Naive B cell (primary cell): ENCODE measurements around the gene ARMCX5. TPM values are rescaled to one million over a fixed set of nuclear protein-coding genes. Genes with fewer than 3 reads are reported as not detected.

ENCODE experiments used
- ATAC-seq, 2 donors: fragments of 150-1000 bp; cut with Tn5 transposase; 2 replicates each; pipeline ENCODE4 v1.10.0; 2021; ENCODE audit warnings: low read depth in 2 of 2, mild to moderate bottlenecking in 2 of 2, moderate library complexity in 2 of 2
- DNase-seq: peaks from one replicate; pipeline ENCODE4 v3.0.0; 2022
- H3K27ac Mint-ChIP-seq, 6 donors: one replicate each; pipeline ENCODE4 v1.8.0; 2020 to 2022; ENCODE audit warnings: mild to moderate bottlenecking in 6 of 6, mixed read lengths in 6 of 6, moderate library complexity in 5 of 6, inconsistent platforms in 2 of 6
- H3K27me3 Mint-ChIP-seq, 3 donors: one replicate each; pipeline ENCODE4 v1.8.0; 2021 to 2022; ENCODE audit warnings: mixed read lengths in 3 of 3, mild to moderate bottlenecking in 1 of 3
- H3K36me3 Mint-ChIP-seq, 2 donors: one replicate each; pipeline ENCODE4 v1.8.0; 2020 to 2022; ENCODE audit warnings: mixed read lengths in 2 of 2, inconsistent platforms in 1 of 2, mild to moderate bottlenecking in 1 of 2
- H3K4me1 Mint-ChIP-seq, 3 donors: one replicate each; pipeline ENCODE4 v1.8.0; 2020 to 2022; ENCODE audit warnings: mixed read lengths in 3 of 3, inconsistent platforms in 1 of 3, mild to moderate bottlenecking in 1 of 3, moderate library complexity in 1 of 3
- H3K4me3 Mint-ChIP-seq, 8 donors: one replicate each; pipeline ENCODE4 v1.8.0; 2020 to 2022; ENCODE audit warnings: mild to moderate bottlenecking in 8 of 8, mixed read lengths in 8 of 8, moderate library complexity in 8 of 8, inconsistent platforms in 2 of 8
- H3K9me3 Mint-ChIP-seq, 7 donors: one replicate each; pipeline ENCODE4 v1.8.0; 2020 to 2022; ENCODE audit warnings: mixed read lengths in 7 of 7, mild to moderate bottlenecking in 5 of 7, inconsistent platforms in 2 of 7, moderate library complexity in 1 of 7
- polyA plus RNA-seq, 6 donors: library from polyadenylated mRNA; unstranded; fragments of 300-500 nt; fragmentation: Illumina TruSeq; gene quantifications; one replicate each; pipeline ENCODE4 v1.2.3, GENCODE V29; 2021; ENCODE audit warnings: low read depth in 6 of 6

Gene ARMCX5
- polyA plus RNA-seq: 10 to 100 TPM in 3 of 6 donors, 1 to 10 TPM in 3; 6.9 to 18.9 (median 10.2) TPM

DNA sequence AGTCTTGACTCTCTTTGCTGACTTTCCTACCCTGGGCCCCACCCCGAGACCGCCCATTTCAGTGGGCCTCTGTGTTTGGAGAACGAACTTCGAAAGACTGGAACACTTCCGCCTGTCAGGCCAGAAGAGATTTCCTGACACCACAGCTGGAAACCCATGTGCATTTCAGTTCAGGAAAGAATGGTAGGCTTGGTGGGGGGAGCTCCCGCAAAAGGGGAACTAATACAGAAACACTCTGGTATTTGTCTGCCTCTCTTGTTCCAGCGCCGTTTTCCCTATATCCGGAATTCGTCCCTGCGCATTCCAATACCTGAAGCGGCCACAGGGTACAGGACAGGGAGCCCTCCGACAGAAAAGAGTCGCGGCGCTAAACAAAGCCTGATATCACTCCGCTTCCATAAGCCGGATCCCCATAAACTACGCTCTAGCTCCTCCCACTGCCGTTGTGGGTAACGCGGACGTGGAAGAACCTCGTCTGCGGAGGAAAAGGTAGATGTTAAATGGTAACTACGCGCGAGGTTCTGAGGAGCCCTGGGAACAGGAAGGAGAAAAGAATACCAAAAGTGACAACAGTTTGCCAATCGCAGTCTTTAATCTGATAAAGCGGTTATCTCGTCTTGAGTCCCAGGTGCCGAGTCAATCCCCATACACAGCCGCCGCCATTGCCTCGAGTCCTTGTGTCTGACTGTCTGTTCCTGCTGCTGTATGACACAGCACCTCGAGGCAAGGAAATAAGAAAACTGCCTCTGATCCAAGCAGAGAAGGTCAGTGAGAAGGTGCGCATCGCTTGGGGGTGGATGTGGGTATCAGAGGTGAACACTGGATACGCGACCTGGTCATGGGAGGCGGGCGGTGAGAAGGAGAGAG, at the start of gene ARMCX5:
TSS of gene ARMCX5 (plus strand) at position 432 of the 867 bp plus-strand sequence. CDS start 2,627 bp downstream, outside the sequence.
- Mint-ChIP-seq H3K4me3 (peak within 1 kb of the TSS; percentile 86 to 99 (median 96)), H3K36me3 (no peaks in the 10 kb centered on the region), H3K9me3 (peaks cover 0 to 6% (median 0%) of the 10 kb centered on the region in 7 donors), H3K27ac (peak within 1 kb of the TSS; percentile 83 to 96 (median 89)), H3K27me3 (peaks cover 0 to 3% (median 0%) of the 10 kb centered on the region in 3 donors), H3K4me1 (peaks cover 15 to 34% (median 26%) of the 10 kb centered on the region in 3 donors)
- ATAC-seq: peak; percentile 82 to 87
- peak; percentile 57 for DNase-seq

DNA sequence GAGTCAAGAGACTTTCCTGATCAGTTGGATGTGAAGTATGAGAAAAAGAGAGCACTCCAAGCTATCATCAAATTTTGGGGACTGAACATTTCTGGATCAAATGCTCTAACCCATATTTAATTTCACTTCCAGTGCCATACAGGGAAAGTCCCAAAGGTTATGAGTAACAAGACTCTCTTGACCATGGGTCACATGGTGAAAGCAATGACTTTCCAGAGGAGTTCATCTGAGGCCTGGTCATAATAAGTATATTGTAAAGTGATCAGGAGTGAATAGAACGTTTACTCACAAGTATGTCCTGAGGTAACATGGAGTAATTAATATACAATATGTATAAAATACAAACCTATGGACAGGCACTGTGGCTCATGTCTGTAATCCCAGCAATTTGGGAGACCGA, 40.7 kb upstream of the ARMCX5 start:
- no peaks in the 10 kb centered on the region for H3K36me3 Mint-ChIP-seq
- no peaks in the 10 kb centered on the region for H3K4me1 Mint-ChIP-seq
- ATAC-seq: no peak
- DNase-seq: no peak
- peaks cover 0 to 3% (median 0%) of the 10 kb centered on the region in 3 donors for H3K27me3 Mint-ChIP-seq
- H3K4me3 Mint-ChIP-seq: no peak overlapping the region
- H3K27ac Mint-ChIP-seq: no peak overlapping the region
- H3K9me3 Mint-ChIP-seq: no peaks in the 10 kb centered on the region

- ATAC-seq (no peak), DNase-seq (no peak)
- Mint-ChIP-seq H3K27ac (no peak overlapping the region), H3K9me3 (no peaks in the 10 kb centered on the region), H3K4me3 (no peak overlapping the region), H3K4me1 (no peaks in the 10 kb centered on the region), H3K36me3 (no peaks in the 10 kb centered on the region), H3K27me3 (peaks cover 0 to 6% (median 4%) of the 10 kb centered on the region in 3 donors)
These were observed 38.8 kb upstream of the ARMCX5 start for GRCh38 chrX:102560423-102561068.

DNA sequence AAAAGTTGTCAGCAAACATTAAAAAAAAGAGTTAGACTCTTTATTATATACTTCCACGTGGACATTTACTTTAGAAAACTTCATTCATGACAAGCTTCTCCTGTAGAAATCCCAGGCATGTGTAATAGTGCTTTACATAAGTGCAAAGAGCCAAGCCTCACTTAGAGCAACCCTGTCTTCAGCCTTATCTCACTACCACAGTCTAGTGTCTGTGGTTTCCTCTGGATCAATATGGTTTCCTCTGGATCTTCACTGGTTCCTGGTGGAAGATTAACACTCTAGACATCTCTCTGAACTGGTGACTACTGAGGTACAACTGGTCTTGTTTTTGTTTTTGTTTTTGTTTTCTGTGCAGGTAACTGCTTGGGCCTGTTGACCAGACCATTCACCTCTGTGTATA, 18.4 kb upstream of the ARMCX5 start:
- H3K36me3 Mint-ChIP-seq: no peaks in the 10 kb centered on the region
- DNase-seq: no peak
- H3K27ac Mint-ChIP-seq: no peak overlapping the region
- H3K9me3 Mint-ChIP-seq: peaks cover 0 to 4% (median 0%) of the 10 kb centered on the region in 7 donors
- H3K4me1 Mint-ChIP-seq: no peaks in the 10 kb centered on the region
- ATAC-seq: no peak
- H3K4me3 Mint-ChIP-seq: no peak overlapping the region
- peaks cover 0 to 6% (median 0%) of the 10 kb centered on the region in 3 donors for H3K27me3 Mint-ChIP-seq

DNA sequence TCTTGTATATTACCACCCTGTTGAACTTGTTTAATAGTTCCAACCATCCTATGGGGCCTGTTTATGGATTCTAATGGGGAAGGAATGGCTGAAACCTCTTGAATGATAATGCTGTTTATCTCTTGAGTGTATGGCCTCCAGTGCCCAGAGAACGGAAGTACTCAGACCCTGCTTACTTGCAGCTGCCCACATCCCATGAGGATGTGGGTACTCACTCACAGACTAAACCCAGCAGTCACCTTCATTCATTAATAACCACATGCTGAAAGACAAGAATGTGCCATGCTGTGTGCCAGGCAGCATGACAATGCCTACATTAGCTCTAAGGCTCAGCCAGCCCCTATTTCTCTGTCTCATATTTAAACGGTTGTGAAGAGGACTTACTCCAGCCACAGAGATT, 5.9 kb upstream of the ARMCX5 start:
- Mint-ChIP-seq H3K4me1 (no peaks in the 10 kb centered on the region), H3K27ac (no peak overlapping the region), H3K36me3 (no peaks in the 10 kb centered on the region), H3K27me3 (peaks cover 3 to 9% (median 7%) of the 10 kb centered on the region in 3 donors), H3K4me3 (no peak overlapping the region), H3K9me3 (no peaks in the 10 kb centered on the region)
- no peak for DNase-seq
- ATAC-seq: no peak

- Mint-ChIP-seq H3K36me3 (no peaks in the 10 kb centered on the region), H3K4me1 (peaks cover 15 to 42% (median 28%) of the 10 kb centered on the region in 3 donors), H3K27ac (peak overlapping the region; percentile 83 to 96 (median 89)), H3K27me3 (peaks cover 0 to 3% (median 0%) of the 10 kb centered on the region in 3 donors), H3K4me3 (peak overlapping the region; percentile 86 to 99 (median 96)), H3K9me3 (peaks cover 0 to 6% (median 0%) of the 10 kb centered on the region in 7 donors)
- DNase-seq (no peak), ATAC-seq (peak; percentile 2 to 4)
These were observed 750 bp downstream of the ARMCX5 start for GRCh38 chrX:102599951-102600579.

GRCh38 chrX:102604327-102604726, 5.0 kb downstream of the ARMCX5 start:
- Mint-ChIP-seq H3K36me3 (peaks cover 0 to 1% of the 10 kb centered on the region in 2 donors), H3K4me3 (no peak overlapping the region), H3K27me3 (no peaks in the 10 kb centered on the region), H3K4me1 (peaks cover 15 to 49% (median 23%) of the 10 kb centered on the region in 3 donors), H3K9me3 (peaks cover 0 to 6% (median 0%) of the 10 kb centered on the region in 7 donors), H3K27ac (peak overlapping the region in 1 of 6 donors; percentile 51)
- DNase-seq (no peak), ATAC-seq (no peak)

DNA sequence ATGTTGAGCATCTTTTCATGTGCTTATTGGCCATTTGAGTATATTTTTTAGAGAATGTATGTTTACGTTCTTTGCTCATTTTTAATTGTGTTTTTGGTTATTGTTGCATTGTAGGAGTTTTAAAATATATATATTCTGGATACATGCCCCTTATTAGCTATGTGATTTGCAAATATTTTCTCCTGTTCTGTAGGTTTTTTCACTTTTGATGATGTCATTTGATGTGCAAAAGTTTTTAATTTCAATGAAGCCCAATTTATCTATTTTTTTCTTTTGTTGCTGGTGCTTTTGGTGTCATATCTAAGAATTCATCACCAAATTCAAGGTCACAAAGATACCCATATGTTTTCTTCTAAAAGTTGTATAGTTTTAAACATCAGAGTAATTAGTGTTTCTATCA, 6.8 kb downstream of the ARMCX5 start:
- Mint-ChIP-seq H3K36me3 (peaks cover 0 to 8% of the 10 kb centered on the region in 2 donors), H3K27ac (no peak overlapping the region), H3K4me3 (no peak overlapping the region), H3K27me3 (no peaks in the 10 kb centered on the region), H3K4me1 (peaks cover 6 to 39% (median 9%) of the 10 kb centered on the region in 3 donors), H3K9me3 (peaks cover 0 to 6% (median 0%) of the 10 kb centered on the region in 7 donors)
- DNase-seq (no peak), ATAC-seq (no peak)

- Mint-ChIP-seq H3K4me3 (no peak overlapping the region), H3K27ac (no peak overlapping the region), H3K36me3 (peaks cover 4 to 8% of the 10 kb centered on the region in 2 donors), H3K27me3 (no peaks in the 10 kb centered on the region), H3K4me1 (peaks cover 0 to 14% (median 0%) of the 10 kb centered on the region in 3 donors), H3K9me3 (no peaks in the 10 kb centered on the region)
- ATAC-seq (no peak), DNase-seq (no peak)
These were observed 11.6 kb downstream of the ARMCX5 start for GRCh38 chrX:102610905-102611304.

GRCh38 chrX:102624105-102624504, 24.8 kb downstream of the ARMCX5 start:
- H3K4me1 Mint-ChIP-seq: peaks cover 0 to 17% (median 7%) of the 10 kb centered on the region in 3 donors
- peaks cover 5 to 29% (median 21%) of the 10 kb centered on the region in 7 donors for H3K9me3 Mint-ChIP-seq
- DNase-seq (no peak), ATAC-seq (no peak)
- H3K36me3 Mint-ChIP-seq: peaks cover 8 to 19% of the 10 kb centered on the region in 2 donors
- H3K27me3 Mint-ChIP-seq: no peaks in the 10 kb centered on the region
- H3K4me3 Mint-ChIP-seq: no peak overlapping the region
- no peak overlapping the region for H3K27ac Mint-ChIP-seq

GRCh38 chrX:102627640-102628039, 28.3 kb downstream of the ARMCX5 start:
- Mint-ChIP-seq H3K27me3 (no peaks in the 10 kb centered on the region), H3K4me1 (peaks cover 0 to 8% (median 7%) of the 10 kb centered on the region in 3 donors), H3K4me3 (no peak overlapping the region), H3K36me3 (peaks cover 0 to 10% of the 10 kb centered on the region in 2 donors), H3K27ac (no peak overlapping the region), H3K9me3 (peaks cover 0 to 8% (median 0%) of the 10 kb centered on the region in 7 donors)
- DNase-seq: no peak
- ATAC-seq: no peak

DNA sequence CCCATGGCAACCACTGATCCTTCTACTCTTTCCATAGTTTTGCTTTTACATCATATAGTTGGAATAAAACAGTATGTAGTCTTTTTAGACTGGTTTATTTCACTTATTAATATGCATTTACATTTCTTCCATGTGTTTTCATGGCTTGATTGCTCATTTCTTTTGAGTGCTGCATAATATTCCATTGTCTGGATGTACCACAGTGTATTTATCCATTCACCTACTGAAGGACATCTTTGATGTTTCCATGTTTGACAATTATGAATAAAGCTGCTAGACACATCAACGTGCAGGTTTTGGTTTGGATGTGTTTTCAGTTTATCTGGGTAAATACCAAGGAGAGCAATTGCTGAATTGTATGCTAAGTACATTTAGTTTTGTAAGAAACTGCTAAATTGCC, 38.2 kb downstream of the ARMCX5 start:
- Mint-ChIP-seq H3K27me3 (no peaks in the 10 kb centered on the region), H3K36me3 (peaks cover 6 to 8% of the 10 kb centered on the region in 2 donors), H3K4me3 (no peak overlapping the region), H3K9me3 (peaks cover 0 to 15% (median 4%) of the 10 kb centered on the region in 7 donors), H3K27ac (no peak overlapping the region), H3K4me1 (peaks cover 0 to 6% (median 0%) of the 10 kb centered on the region in 3 donors)
- ATAC-seq (no peak), DNase-seq (no peak)

DNA sequence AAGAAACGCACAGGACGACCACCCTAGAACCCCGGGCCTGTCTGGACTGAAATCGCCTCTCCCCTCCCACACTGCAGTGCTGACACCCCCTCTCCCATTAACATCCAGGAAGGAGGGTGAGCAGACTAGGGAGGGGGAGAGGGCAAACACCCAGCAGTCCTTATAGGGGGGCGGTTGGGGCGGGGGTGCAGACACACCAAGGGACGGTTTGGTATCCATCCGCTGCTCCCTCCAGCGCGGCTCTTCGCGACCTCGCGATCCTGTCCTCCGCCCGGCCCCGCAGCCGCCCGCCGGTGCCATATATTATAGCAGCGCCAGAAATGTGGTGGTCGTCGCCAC, 51.6 kb downstream of the ARMCX5 start:
- Mint-ChIP-seq H3K27me3 (no peaks in the 10 kb centered on the region), H3K4me3 (peak overlapping the region; percentile 93 to 100 (median 98)), H3K27ac (peak overlapping the region in 2 of 6 donors; percentile 55 to 93), H3K36me3 (peaks cover under 1 to 9% of the 10 kb centered on the region in 2 donors), H3K4me1 (peaks cover 12 to 16% (median 13%) of the 10 kb centered on the region in 3 donors), H3K9me3 (peaks cover 0 to 8% (median under 1%) of the 10 kb centered on the region in 7 donors)
- peak; percentile 29 for ATAC-seq
- DNase-seq: no peak
